Measurements from ENCODE around the gene COX7B2. TPM values are rescaled to one million over a fixed set of nuclear protein-coding genes. Genes with fewer than 3 reads are reported as not detected.

COX7B2 gene
- total RNA-seq, 1 donor from 2014 or later: not detected

GRCh38 chr4:46836584-46836983, 72.5 kb downstream of the COX7B2 start:
- H3K27ac Mint-ChIP-seq: no peak overlapping the region
- H3K27me3 Mint-ChIP-seq (ENCODE audit: low read depth): no peaks in the 10 kb centered on the region
- no peak for DNase-seq (ENCODE audit: low spot score in 2 of 2, unreplicated experiment in 2 of 2)
- no peak for TF ChIP-seq CTCF (IDR thresholded peaks at IDR 0.05; ENCODE audit: unreplicated experiment)
- H3K4me1 Mint-ChIP-seq: no peaks in the 10 kb centered on the region
- H3K36me3 Mint-ChIP-seq: no peaks in the 10 kb centered on the region
- no peaks in the 10 kb centered on the region for H3K9me3 Mint-ChIP-seq
- H3K4me3 Mint-ChIP-seq: no peak overlapping the region

- no peak overlapping the region for H3K4me3 Mint-ChIP-seq
- H3K27me3 Mint-ChIP-seq (ENCODE audit: low read depth): no peaks in the 10 kb centered on the region
- DNase-seq (ENCODE audit: low spot score in 2 of 2, unreplicated experiment in 2 of 2): no peak
- TF ChIP-seq CTCF (IDR thresholded peaks at IDR 0.05; ENCODE audit: unreplicated experiment): no peak
- H3K36me3 Mint-ChIP-seq: no peaks in the 10 kb centered on the region
- no peaks in the 10 kb centered on the region for H3K4me1 Mint-ChIP-seq
- peaks cover 9% of the 10 kb centered on the region for H3K9me3 Mint-ChIP-seq
- no peak overlapping the region for H3K27ac Mint-ChIP-seq
Observed at GRCh38 chr4:46830971-46831454, 78.0 kb downstream of the COX7B2 start.

GRCh38 chr4:46820154-46820553, 88.9 kb downstream of the COX7B2 start:
- no peak overlapping the region for H3K4me3 Mint-ChIP-seq
- H3K36me3 Mint-ChIP-seq: no peaks in the 10 kb centered on the region
- no peaks in the 10 kb centered on the region for H3K4me1 Mint-ChIP-seq
- no peaks in the 10 kb centered on the region for H3K27me3 Mint-ChIP-seq (ENCODE audit: low read depth)
- H3K9me3 Mint-ChIP-seq: peaks cover 8% of the 10 kb centered on the region
- DNase-seq (ENCODE audit: low spot score in 2 of 2, unreplicated experiment in 2 of 2): no peak
- no peak for TF ChIP-seq CTCF (IDR thresholded peaks at IDR 0.05; ENCODE audit: unreplicated experiment)
- no peak overlapping the region for H3K27ac Mint-ChIP-seq

GRCh38 chr4:46819095-46819494, 90.0 kb downstream of the COX7B2 start:
- H3K36me3 Mint-ChIP-seq: no peaks in the 10 kb centered on the region
- TF ChIP-seq CTCF (IDR thresholded peaks at IDR 0.05; ENCODE audit: unreplicated experiment): no peak
- no peaks in the 10 kb centered on the region for H3K4me1 Mint-ChIP-seq
- no peaks in the 10 kb centered on the region for H3K9me3 Mint-ChIP-seq
- no peaks in the 10 kb centered on the region for H3K27me3 Mint-ChIP-seq (ENCODE audit: low read depth)
- no peak for DNase-seq (ENCODE audit: low spot score in 2 of 2, unreplicated experiment in 2 of 2)
- no peak overlapping the region for H3K27ac Mint-ChIP-seq
- H3K4me3 Mint-ChIP-seq: no peak overlapping the region

GRCh38 chr4:46818604-46819003, 90.4 kb downstream of the COX7B2 start:
- Mint-ChIP-seq H3K27ac (no peak overlapping the region), H3K4me3 (no peak overlapping the region), H3K4me1 (no peaks in the 10 kb centered on the region), H3K9me3 (no peaks in the 10 kb centered on the region), H3K27me3 (ENCODE audit: low read depth) (no peaks in the 10 kb centered on the region), H3K36me3 (no peaks in the 10 kb centered on the region)
- no peak for TF ChIP-seq CTCF (IDR thresholded peaks at IDR 0.05; ENCODE audit: unreplicated experiment)
- DNase-seq (ENCODE audit: low spot score in 2 of 2, unreplicated experiment in 2 of 2): no peak

- Mint-ChIP-seq H3K36me3 (no peaks in the 10 kb centered on the region), H3K27me3 (ENCODE audit: low read depth) (no peaks in the 10 kb centered on the region), H3K27ac (no peak overlapping the region), H3K4me1 (no peaks in the 10 kb centered on the region), H3K4me3 (no peak overlapping the region), H3K9me3 (no peaks in the 10 kb centered on the region)
- DNase-seq (ENCODE audit: low spot score in 2 of 2, unreplicated experiment in 2 of 2): no peak
- no peak for TF ChIP-seq CTCF (IDR thresholded peaks at IDR 0.05; ENCODE audit: unreplicated experiment)
Observed at GRCh38 chr4:46817806-46818205, 91.2 kb downstream of the COX7B2 start.

Data from mesothelial cell of epicardium (in vitro differentiated cells).